HL-60 (cell line): Measurements from ENCODE around the gene FGD6.
"Not testable (repeated sequence)": the region's sequence is repeated elsewhere in the genome, so short reads cannot be mapped to it uniquely, and the experiment has no call there.

ENCODE experiments used
- DNase-seq, 2 experiments: peaks; one replicate each; pipeline ENCODE4 v3.0.0-alpha.2; 2010 to 2020; ENCODE audit warnings: low read depth in 1 of 2, low spot score in 1 of 2
- H3K27ac ChIP-seq: fragments of 250-450 bp; sonication (Bioruptor Pico); replicated peaks from 2 replicates; pipeline ENCODE4 v1.5.1; 2020; ENCODE audit warnings: mild to moderate bottlenecking, moderate library complexity
- H3K27me3 ChIP-seq: fragments of 250-450 bp; sonication (Bioruptor Pico); 2 replicates; pipeline ENCODE4 v1.5.1; 2021; ENCODE audit warnings: mild to moderate bottlenecking, moderate library complexity; ENCODE audit not compliant: insufficient read depth, poor library complexity, severe bottlenecking
- H3K4me3 ChIP-seq: replicated peaks from 2 replicates; pipeline ENCODE4 v1.5.1; 2011; ENCODE audit warnings: mild to moderate bottlenecking, control low read depth, low read length; ENCODE audit not compliant: insufficient read depth
- CTCF ChIP-seq: IDR thresholded peaks from one replicate; pipeline ENCODE4 v1.5.1; 2011; ENCODE audit warnings: low read length, control low read depth, inconsistent platforms; ENCODE audit not compliant: insufficient read depth
- GABPA ChIP-seq: IDR thresholded peaks from 2 replicates; pipeline ENCODE4 v1.6.1; 2012; ENCODE audit warnings: low read depth
- POLR2AphosphoS5 ChIP-seq: IDR thresholded peaks from 2 replicates; pipeline ENCODE4 v1.6.1; 2012; ENCODE audit warnings: low read depth
- REST ChIP-seq: IDR thresholded peaks from 2 replicates; pipeline ENCODE4 v1.6.1; 2012; ENCODE audit warnings: low read depth; ENCODE audit not compliant: insufficient replicate concordance
- SPI1 ChIP-seq: IDR thresholded peaks from 2 replicates; pipeline ENCODE4 v1.6.1; 2012; ENCODE audit warnings: low read depth, mild to moderate bottlenecking, borderline replicate concordance

FGD6 gene

GRCh38 chr12:95243497-95244183, 26.4 kb upstream of the FGD6 start:
- TF ChIP-seq REST (no peak), GABPA (no peak), POLR2AphosphoS5 (no peak), SPI1 (no peak), CTCF (no peak)
- Histone ChIP-seq H3K27me3 (no peaks in the 10 kb centered on the region), H3K4me3 (no peak overlapping the region), H3K27ac (no peak overlapping the region)
- DNase-seq: no peak

GRCh38 chr12:95241761-95242506, 24.7 kb upstream of the FGD6 start:
- Histone ChIP-seq H3K4me3 (no peak overlapping the region), H3K27me3 (no peaks in the 10 kb centered on the region), H3K27ac (no peak overlapping the region)
- TF ChIP-seq GABPA: no peak
- no peak for TF ChIP-seq POLR2AphosphoS5
- no peak for TF ChIP-seq CTCF
- TF ChIP-seq SPI1: no peak
- TF ChIP-seq REST: no peak
- no peak for DNase-seq

GRCh38 chr12:95241138-95241537, 23.9 kb upstream of the FGD6 start:
- DNase-seq: not testable (repeated sequence)

GRCh38 chr12:95240556-95240955, 23.3 kb upstream of the FGD6 start:
- H3K4me3 ChIP-seq: no peak overlapping the region
- no peak for DNase-seq
- TF ChIP-seq CTCF (no peak), SPI1 (no peak), GABPA (no peak), REST (no peak)
- H3K27ac ChIP-seq: no peak overlapping the region
- no peaks in the 10 kb centered on the region for H3K27me3 ChIP-seq

More at GRCh38 chr12:95241138-95241537, 23.9 kb upstream of the FGD6 start:
- not testable (repeated sequence) for H3K27me3 ChIP-seq, H3K27ac ChIP-seq, H3K4me3 ChIP-seq

GRCh38 chr12:95239835-95240234, 22.6 kb upstream of the FGD6 start:
- not testable (repeated sequence) for H3K27me3 ChIP-seq, H3K4me3 ChIP-seq, DNase-seq, H3K27ac ChIP-seq
